ENCODE data around the gene EFCAB7. TPM values are rescaled to one million over a fixed set of nuclear protein-coding genes. Genes with fewer than 3 reads are reported as not detected.
A peak's percentile ranks its signal among the peaks of the same experiment; 100 is the strongest.

Gene EFCAB7
- total RNA-seq, 1 donor from 2014 or later = 3.7 TPM

DNA sequence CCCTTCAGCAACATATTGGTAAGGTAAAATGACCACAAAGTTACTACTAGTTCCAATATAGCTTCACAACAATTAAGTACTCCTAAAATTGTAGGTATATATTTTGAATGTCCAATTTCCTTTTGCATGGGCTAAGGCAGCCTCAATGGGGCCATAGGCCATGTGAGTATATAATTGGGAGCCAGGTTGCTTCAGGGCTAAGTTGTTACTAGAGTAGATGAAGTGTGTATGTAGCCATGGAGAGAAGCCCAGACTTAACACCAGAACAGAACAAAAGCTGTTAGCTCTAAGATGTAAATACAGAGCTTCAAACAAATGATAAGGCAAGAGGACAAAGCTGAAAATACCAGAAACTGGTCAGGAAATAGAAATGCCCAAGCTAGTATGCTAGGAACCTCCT lies 16.5 kb upstream of the EFCAB7 start:
- Histone ChIP-seq H3K27ac (ENCODE audit: low read depth, low read length) (no peak overlapping the region), H3K9me3 (ENCODE audit: insufficient read depth, low read depth, low read length) (no peaks in the 10 kb centered on the region), H3K4me2 (ENCODE audit: low read length) (no peak overlapping the region), H3K4me3 (ENCODE audit: insufficient read depth, low read depth, low read length) (no peak overlapping the region), H2AFZ (ENCODE audit: low read depth, low read length) (no peak overlapping the region), H3K9ac (ENCODE audit: low read length) (no peak overlapping the region), H3K4me1 (ENCODE audit: insufficient read depth, low read length) (no peaks in the 10 kb centered on the region), H3K27me3 (ENCODE audit: insufficient read depth, low read length) (no peaks in the 10 kb centered on the region), H3K36me3 (ENCODE audit: insufficient read depth, low read length) (peaks cover 3% of the 10 kb centered on the region), H4K20me1 (ENCODE audit: insufficient read depth, low read length) (no peaks in the 10 kb centered on the region), H3K79me2 (ENCODE audit: insufficient read depth, low read length) (no peaks in the 10 kb centered on the region)
- Mint-ChIP-seq H3K4me1 (ENCODE audit: low read depth, unreplicated experiment) (no peaks in the 10 kb centered on the region), H3K9me3 (ENCODE audit: unreplicated experiment) (no peaks in the 10 kb centered on the region), H3K36me3 (ENCODE audit: low read depth, unreplicated experiment) (peaks cover 6% of the 10 kb centered on the region), H3K4me3 (ENCODE audit: unreplicated experiment) (no peak overlapping the region), H3K27me3 (ENCODE audit: low read depth, unreplicated experiment) (no peaks in the 10 kb centered on the region), H3K27ac (ENCODE audit: unreplicated experiment) (no peak overlapping the region)
- no peak for DNase-seq (ENCODE audit: low read depth)
- no peak for FAIRE-seq
- TF ChIP-seq, protein P1, sequence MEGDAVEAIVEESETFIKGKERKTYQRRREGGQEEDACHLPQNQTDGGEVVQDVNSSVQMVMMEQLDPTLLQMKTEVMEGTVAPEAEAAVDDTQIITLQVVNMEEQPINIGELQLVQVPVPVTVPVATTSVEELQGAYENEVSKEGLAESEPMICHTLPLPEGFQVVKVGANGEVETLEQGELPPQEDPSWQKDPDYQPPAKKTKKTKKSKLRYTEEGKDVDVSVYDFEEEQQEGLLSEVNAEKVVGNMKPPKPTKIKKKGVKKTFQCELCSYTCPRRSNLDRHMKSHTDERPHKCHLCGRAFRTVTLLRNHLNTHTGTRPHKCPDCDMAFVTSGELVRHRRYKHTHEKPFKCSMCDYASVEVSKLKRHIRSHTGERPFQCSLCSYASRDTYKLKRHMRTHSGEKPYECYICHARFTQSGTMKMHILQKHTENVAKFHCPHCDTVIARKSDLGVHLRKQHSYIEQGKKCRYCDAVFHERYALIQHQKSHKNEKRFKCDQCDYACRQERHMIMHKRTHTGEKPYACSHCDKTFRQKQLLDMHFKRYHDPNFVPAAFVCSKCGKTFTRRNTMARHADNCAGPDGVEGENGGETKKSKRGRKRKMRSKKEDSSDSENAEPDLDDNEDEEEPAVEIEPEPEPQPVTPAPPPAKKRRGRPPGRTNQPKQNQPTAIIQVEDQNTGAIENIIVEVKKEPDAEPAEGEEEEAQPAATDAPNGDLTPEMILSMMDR (IDR thresholded peaks at IDR 0.05; ENCODE audit: insufficient read depth, low read depth, low read length) = no peak
- TF ChIP-seq EZH2 (IDR thresholded peaks at IDR 0.05; ENCODE audit: insufficient read depth, low read length) = no peak

DNA sequence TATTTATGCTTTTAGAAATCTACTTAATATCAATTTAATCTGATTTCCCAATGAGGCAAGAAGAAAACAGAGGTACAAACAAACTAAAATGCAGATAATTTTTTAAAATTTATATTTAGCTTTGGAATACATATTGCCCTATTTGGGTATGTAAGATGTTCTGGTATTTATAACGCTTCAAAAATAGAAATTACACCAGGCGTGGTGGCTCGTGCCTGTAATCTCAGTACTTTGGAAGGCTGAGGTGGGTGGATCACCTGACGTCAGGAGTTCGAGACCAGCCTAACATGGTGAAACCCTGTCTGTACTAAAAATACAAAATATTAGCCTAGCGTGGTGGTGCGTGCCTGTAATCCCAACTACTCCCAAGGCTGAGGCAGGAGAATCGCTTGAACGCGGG lies 13.6 kb upstream of the EFCAB7 start:
- FAIRE-seq (no peak), DNase-seq (ENCODE audit: low read depth) (no peak)
- Mint-ChIP-seq H3K9me3 (ENCODE audit: unreplicated experiment) (no peaks in the 10 kb centered on the region), H3K4me3 (ENCODE audit: unreplicated experiment) (no peak overlapping the region), H3K27me3 (ENCODE audit: low read depth, unreplicated experiment) (no peaks in the 10 kb centered on the region), H3K4me1 (ENCODE audit: low read depth, unreplicated experiment) (no peaks in the 10 kb centered on the region), H3K27ac (ENCODE audit: unreplicated experiment) (no peak overlapping the region), H3K36me3 (ENCODE audit: low read depth, unreplicated experiment) (peaks cover 4% of the 10 kb centered on the region)
- Histone ChIP-seq H3K9ac (ENCODE audit: low read length) (no peak overlapping the region), H2AFZ (ENCODE audit: low read depth, low read length) (no peak overlapping the region), H3K79me2 (ENCODE audit: insufficient read depth, low read length) (no peaks in the 10 kb centered on the region), H3K4me2 (ENCODE audit: low read length) (no peak overlapping the region), H3K9me3 (ENCODE audit: insufficient read depth, low read depth, low read length) (no peaks in the 10 kb centered on the region), H3K4me1 (ENCODE audit: insufficient read depth, low read length) (no peaks in the 10 kb centered on the region), H3K4me3 (ENCODE audit: insufficient read depth, low read depth, low read length) (no peak overlapping the region), H3K27ac (ENCODE audit: low read depth, low read length) (no peak overlapping the region), H3K27me3 (ENCODE audit: insufficient read depth, low read length) (no peaks in the 10 kb centered on the region), H3K36me3 (ENCODE audit: insufficient read depth, low read length) (peaks cover 3% of the 10 kb centered on the region), H4K20me1 (ENCODE audit: insufficient read depth, low read length) (no peaks in the 10 kb centered on the region)
- TF ChIP-seq, protein P1 (IDR thresholded peaks at IDR 0.05; ENCODE audit: insufficient read depth, low read depth, low read length) = no peak
- no peak for TF ChIP-seq EZH2 (IDR thresholded peaks at IDR 0.05; ENCODE audit: insufficient read depth, low read length)

DNA sequence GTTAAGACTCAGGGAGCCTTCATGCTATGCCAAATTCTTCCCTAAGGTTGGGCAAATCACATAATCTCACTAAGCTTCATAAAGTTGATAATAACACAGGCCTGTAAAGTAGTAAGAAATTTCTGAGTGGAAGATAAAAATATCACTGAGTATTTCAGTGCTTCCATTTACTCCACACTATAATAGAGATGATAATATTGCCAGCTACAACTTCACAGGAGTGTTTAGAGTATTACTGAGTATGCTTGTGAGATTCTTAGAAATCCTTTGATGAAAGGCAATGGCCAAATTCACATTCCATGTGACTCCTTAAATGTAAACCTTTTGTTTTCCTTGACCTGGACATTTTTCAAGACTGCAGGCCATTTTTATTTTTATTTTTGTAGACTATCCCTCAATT lies 10.7 kb upstream of the EFCAB7 start:
- H3K27ac ChIP-seq (ENCODE audit: low read depth, low read length) = no peak overlapping the region
- H3K4me1 ChIP-seq (ENCODE audit: insufficient read depth, low read length) = no peaks in the 10 kb centered on the region
- H3K36me3 Mint-ChIP-seq (ENCODE audit: low read depth, unreplicated experiment) = no peaks in the 10 kb centered on the region
- H2AFZ ChIP-seq (ENCODE audit: low read depth, low read length) = no peak overlapping the region
- H3K4me3 Mint-ChIP-seq (ENCODE audit: unreplicated experiment) = no peak overlapping the region
- no peak for DNase-seq (ENCODE audit: low read depth)
- no peaks in the 10 kb centered on the region for H3K79me2 ChIP-seq (ENCODE audit: insufficient read depth, low read length)
- no peaks in the 10 kb centered on the region for H3K4me1 Mint-ChIP-seq (ENCODE audit: low read depth, unreplicated experiment)
- TF ChIP-seq EZH2 (IDR thresholded peaks at IDR 0.05; ENCODE audit: insufficient read depth, low read length) = no peak
- TF ChIP-seq, protein P1 (IDR thresholded peaks at IDR 0.05; ENCODE audit: insufficient read depth, low read depth, low read length) = no peak
- H3K27ac Mint-ChIP-seq (ENCODE audit: unreplicated experiment) = peak overlapping the region; percentile 7
- H3K4me2 ChIP-seq (ENCODE audit: low read length) = no peak overlapping the region
- no peaks in the 10 kb centered on the region for H4K20me1 ChIP-seq (ENCODE audit: insufficient read depth, low read length)
- no peak for FAIRE-seq
- H3K4me3 ChIP-seq (ENCODE audit: insufficient read depth, low read depth, low read length) = no peak overlapping the region
- no peaks in the 10 kb centered on the region for H3K9me3 Mint-ChIP-seq (ENCODE audit: unreplicated experiment)
- H3K27me3 Mint-ChIP-seq (ENCODE audit: low read depth, unreplicated experiment) = no peaks in the 10 kb centered on the region
- no peaks in the 10 kb centered on the region for H3K9me3 ChIP-seq (ENCODE audit: insufficient read depth, low read depth, low read length)
- no peak overlapping the region for H3K9ac ChIP-seq (ENCODE audit: low read length)
- H3K27me3 ChIP-seq (ENCODE audit: insufficient read depth, low read length) = no peaks in the 10 kb centered on the region
- H3K36me3 ChIP-seq (ENCODE audit: insufficient read depth, low read length) = peaks cover 3% of the 10 kb centered on the region

Measured in astrocyte (in vitro differentiated cells and primary cell).